GM13976 (cell line): ENCODE results near the gene ASB13.

Experiments
- DNase-seq: peaks from one replicate; pipeline ENCODE4 v3.0.0; 2012; ENCODE audit warnings: low spot score
- CTCF ChIP-seq: IDR thresholded peaks from 2 replicates; pipeline ENCODE4 v1.5.1; 2012; ENCODE audit warnings: borderline replicate concordance, mild to moderate bottlenecking; ENCODE audit not compliant: insufficient read depth; ENCODE audit errors: extremely low read depth, missing control alignments, control extremely low read depth
- in situ Hi-C: fragments of 300-500 bp; cut with MboI; formaldehyde crosslinking; loops from one replicate; pipeline ENCODE4 v1.12.0; 2022; ENCODE audit warnings: low sequenced_read_pairs, mixed read lengths, inconsistent platforms; ENCODE audit not compliant: unreplicated experiment

ASB13 gene

GRCh38 chr10:5670662-5671375 lies 4.4 kb upstream of the ASB13 start:
- in situ Hi-C loops, result no loop called here
- DNase-seq, result no peak
- no peak for TF ChIP-seq CTCF

GRCh38 chr10:5669604-5670003 lies 3.2 kb upstream of the ASB13 start:
- DNase-seq, result no peak
- no peak for TF ChIP-seq CTCF
- in situ Hi-C loops, result no loop called here

GRCh38 chr10:5668429-5668828 lies 2.0 kb upstream of the ASB13 start:
- TF ChIP-seq CTCF, result no peak
- no peak for DNase-seq
- in situ Hi-C loops, result no loop called here

GRCh38 chr10:5666841-5667630 lies 641 bp upstream of the ASB13 start:
- no peak for TF ChIP-seq CTCF
- DNase-seq, result no peak
- in situ Hi-C loops, result no loop called here

DNA sequence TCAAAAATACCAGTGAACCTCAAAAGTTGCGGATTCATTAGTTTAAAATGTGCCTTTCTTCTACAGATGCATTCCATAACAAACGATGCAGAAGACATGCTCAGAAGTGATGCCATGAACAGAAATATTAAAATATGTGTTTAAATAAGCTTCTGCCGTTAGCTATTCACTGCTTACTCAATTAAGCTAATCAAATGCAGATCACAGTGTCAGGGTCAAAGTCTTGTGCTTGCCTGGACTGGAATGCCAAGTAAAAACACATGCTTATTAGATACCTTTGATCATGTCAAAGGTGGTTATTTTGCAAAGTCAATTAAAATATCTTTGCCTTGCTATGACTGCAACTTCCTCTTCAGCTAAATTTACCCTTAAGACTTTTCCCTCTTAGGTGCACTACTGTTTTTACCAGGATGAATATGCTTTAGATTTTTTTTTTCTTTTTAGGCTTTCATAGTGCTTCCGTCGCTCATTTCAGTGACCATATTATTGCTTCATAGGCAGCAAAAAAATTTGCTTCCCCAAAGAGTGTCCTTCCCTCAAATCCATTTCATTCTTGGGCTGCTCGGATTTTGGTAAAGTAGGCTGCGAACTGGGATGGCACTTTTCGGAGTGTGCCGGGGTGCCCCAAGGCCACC lies 905 bp downstream of the ASB13 start:
- DNase-seq, result no peak
- no peak for TF ChIP-seq CTCF
- in situ Hi-C loops, result no loop called here

- in situ Hi-C loops, result no loop called here
- no peak for DNase-seq
- no peak for TF ChIP-seq CTCF
Measured at GRCh38 chr10:5663692-5664427, 2.5 kb downstream of the ASB13 start.
